Mucosa of descending colon (tissue), 3 donors: ENCODE data around the gene ARHGAP9. TPM values are rescaled to one million over a fixed set of nuclear protein-coding genes. Genes with fewer than 3 reads are reported as not detected.
"Not testable (repeated sequence)": the region's sequence is repeated elsewhere in the genome, so short reads cannot be mapped to it uniquely, and the experiment has no call there.

Source experiments
- ATAC-seq: fragments of 200-7000 bp; cut with Tn5 transposase; one replicate; pipeline ENCODE4 v1.9.1; 2020; ENCODE audit warnings: mild to moderate bottlenecking, moderate library complexity
- DNase-seq, 3 donors: peaks; one replicate each; pipeline ENCODE4 v3.0.0-alpha.2; 2020
- H3K36me3 ChIP-seq: fragments of 200-600 bp; one replicate; pipeline ENCODE4 v1.8.0; 2021; ENCODE audit warnings: low read depth, mild to moderate bottlenecking
- H3K4me1 ChIP-seq: fragments of 200-600 bp; one replicate; pipeline ENCODE4 v1.8.0; 2021; ENCODE audit warnings: low read depth, mild to moderate bottlenecking
- H3K4me3 ChIP-seq: fragments of 200-600 bp; one replicate; pipeline ENCODE4 v1.8.0; 2021; ENCODE audit warnings: mild to moderate bottlenecking
- H3K9me3 ChIP-seq: fragments of 200-600 bp; one replicate; pipeline ENCODE4 v1.8.0; 2021; ENCODE audit warnings: mild to moderate bottlenecking
- CTCF ChIP-seq: fragments of 200-600 bp; IDR thresholded peaks from one replicate; pipeline ENCODE4 v1.8.0; 2022; ENCODE audit warnings: antibody characterized with exemption, mild to moderate bottlenecking
- intact Hi-C, 2 donors: fragments of 100-400 bp; cut with DNase I in 1 of 2; cut with micrococcal nuclease in 1 of 2; formaldehyde crosslinking; loops; one replicate each; pipeline versions ENCODE4 v1.11.0 to v1.11.1; 2022; cut with DNase I, micrococcal nuclease
- total RNA-seq, 3 donors: library from RNA; stranded (reverse); fragmentation: NEBNext Ultra II Directional in 2 of 3; extraction: Animal tissue kit (Norgen Biotek cat#: 25700) in 2 of 3; gene quantifications; one replicate each; pipeline versions ENCODE4 v1.2.1 to v1.2.4, GENCODE V29; 2021 to 2023
- donor health status: DM: no; HTN: no; CAD: no; lungs with moderate emphysema.
- donor health status: DM: no; HTN: no; CAD: no.
- donor health status: DM: no; HTN: yes; CAD: no.

Gene ARHGAP9
- total RNA-seq, 3 donors from 2014 or later: 8.8 to 18.5 (median 15.0) TPM

GRCh38 chr12:57518176-57518919 lies 38.7 kb upstream of the ARHGAP9 start:
- Histone ChIP-seq H3K9me3 (no peaks in the 10 kb centered on the region), H3K4me3 (no peak overlapping the region), H3K36me3 (peaks cover 8% of the 10 kb centered on the region), H3K4me1 (peaks cover 30% of the 10 kb centered on the region)
- DNase-seq: no peak
- TF ChIP-seq CTCF: no peak
- intact Hi-C loops: no loop called here
- no peak for ATAC-seq

GRCh38 chr12:57517718-57518117 lies 38.1 kb upstream of the ARHGAP9 start:
- H3K36me3 ChIP-seq, intact Hi-C loops, ATAC-seq, H3K4me3 ChIP-seq, H3K9me3 ChIP-seq, DNase-seq: not testable (repeated sequence)
- H3K4me1 ChIP-seq: peaks cover 30% of the 10 kb centered on the region

- peaks cover 8% of the 10 kb centered on the region for H3K36me3 ChIP-seq
- H3K4me3 ChIP-seq: no peak overlapping the region
- no peak for TF ChIP-seq CTCF
- DNase-seq: no peak
- no peak for ATAC-seq
- no peaks in the 10 kb centered on the region for H3K9me3 ChIP-seq
- H3K4me1 ChIP-seq: peaks cover 30% of the 10 kb centered on the region
- intact Hi-C loops: no loop called here
Observed at GRCh38 chr12:57517187-57517586, 37.5 kb upstream of the ARHGAP9 start.

GRCh38 chr12:57516617-57517153 lies 37.0 kb upstream of the ARHGAP9 start:
- Histone ChIP-seq H3K4me3 (no peak overlapping the region), H3K36me3 (peaks cover 8% of the 10 kb centered on the region), H3K9me3 (no peaks in the 10 kb centered on the region), H3K4me1 (peaks cover 29% of the 10 kb centered on the region)
- intact Hi-C loops: no loop called here
- ATAC-seq: no peak
- TF ChIP-seq CTCF: no peak
- no peak for DNase-seq

GRCh38 chr12:57515934-57516541 lies 36.4 kb upstream of the ARHGAP9 start:
- ATAC-seq (no peak), DNase-seq (no peak)
- peaks cover 8% of the 10 kb centered on the region for H3K36me3 ChIP-seq
- no peaks in the 10 kb centered on the region for H3K9me3 ChIP-seq
- H3K4me3 ChIP-seq: no peak overlapping the region
- H3K4me1 ChIP-seq: peaks cover 23% of the 10 kb centered on the region
- intact Hi-C loops: no loop called here
- TF ChIP-seq CTCF: no peak

GRCh38 chr12:57515408-57515933 lies 35.8 kb upstream of the ARHGAP9 start:
- intact Hi-C loops: no loop called here
- peaks cover 22% of the 10 kb centered on the region for H3K4me1 ChIP-seq

More at GRCh38 chr12:57515408-57515933, 35.8 kb upstream of the ARHGAP9 start:
- no peak for TF ChIP-seq CTCF
- H3K36me3 ChIP-seq: peaks cover 8% of the 10 kb centered on the region
- H3K4me3 ChIP-seq: no peak overlapping the region
- ATAC-seq (no peak), DNase-seq (no peak)
- H3K9me3 ChIP-seq: no peaks in the 10 kb centered on the region
